ENCODE data around the gene SLC34A1.
"Not testable (repeated sequence)": the region's sequence is repeated elsewhere in the genome, so short reads cannot be mapped to it uniquely, and the experiment has no call there.

SLC34A1 gene

DNA sequence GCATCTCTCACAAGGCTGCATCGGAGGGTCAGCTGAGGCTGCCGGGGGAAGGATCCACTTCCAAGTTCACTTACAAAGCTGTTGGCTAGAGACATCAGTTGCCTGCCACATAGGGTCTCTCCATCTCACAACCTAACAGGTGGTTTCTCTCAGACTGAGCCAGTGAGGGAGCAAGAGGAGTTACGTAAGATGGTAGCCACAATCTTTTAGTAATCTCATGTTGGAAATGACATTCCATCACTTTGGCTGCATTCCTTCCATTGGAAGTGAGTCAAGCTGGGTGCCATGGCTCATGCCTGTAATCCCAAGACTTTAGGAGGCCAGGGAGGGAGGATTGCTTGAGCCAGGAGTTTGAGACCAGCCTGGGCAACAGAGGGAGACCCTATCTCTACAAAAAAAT, 34.8 kb downstream of the SLC34A1 start:
- Histone ChIP-seq H3K9me2 (replicated peaks; ENCODE audit: insufficient read depth, low read length) (no peaks in the 10 kb centered on the region), H3K4me2 (ENCODE audit: low read depth, low read length, poor library complexity, severe bottlenecking) (no peak overlapping the region), H3K27me3 (ENCODE audit: low read length) (no peaks in the 10 kb centered on the region), H3K4me3 (ENCODE audit: insufficient read depth, low read length, poor library complexity, severe bottlenecking) (no peak overlapping the region), H4K20me1 (ENCODE audit: low read depth, low read length) (no peaks in the 10 kb centered on the region), H2AFZ (ENCODE audit: low read depth, low read length, severe bottlenecking) (no peak overlapping the region), H3K36me3 (ENCODE audit: low read length) (no peaks in the 10 kb centered on the region), H3K27ac (ENCODE audit: low read depth, low read length) (no peak overlapping the region), H3K9ac (ENCODE audit: low read length) (no peak overlapping the region), H3K79me2 (ENCODE audit: insufficient read depth, low read length) (no peaks in the 10 kb centered on the region), H3F3A (ENCODE audit: insufficient read depth) (no peaks in the 10 kb centered on the region), H3K9me3 (ENCODE audit: insufficient read depth, low read length) (no peaks in the 10 kb centered on the region)
- TF ChIP-seq, protein P1, sequence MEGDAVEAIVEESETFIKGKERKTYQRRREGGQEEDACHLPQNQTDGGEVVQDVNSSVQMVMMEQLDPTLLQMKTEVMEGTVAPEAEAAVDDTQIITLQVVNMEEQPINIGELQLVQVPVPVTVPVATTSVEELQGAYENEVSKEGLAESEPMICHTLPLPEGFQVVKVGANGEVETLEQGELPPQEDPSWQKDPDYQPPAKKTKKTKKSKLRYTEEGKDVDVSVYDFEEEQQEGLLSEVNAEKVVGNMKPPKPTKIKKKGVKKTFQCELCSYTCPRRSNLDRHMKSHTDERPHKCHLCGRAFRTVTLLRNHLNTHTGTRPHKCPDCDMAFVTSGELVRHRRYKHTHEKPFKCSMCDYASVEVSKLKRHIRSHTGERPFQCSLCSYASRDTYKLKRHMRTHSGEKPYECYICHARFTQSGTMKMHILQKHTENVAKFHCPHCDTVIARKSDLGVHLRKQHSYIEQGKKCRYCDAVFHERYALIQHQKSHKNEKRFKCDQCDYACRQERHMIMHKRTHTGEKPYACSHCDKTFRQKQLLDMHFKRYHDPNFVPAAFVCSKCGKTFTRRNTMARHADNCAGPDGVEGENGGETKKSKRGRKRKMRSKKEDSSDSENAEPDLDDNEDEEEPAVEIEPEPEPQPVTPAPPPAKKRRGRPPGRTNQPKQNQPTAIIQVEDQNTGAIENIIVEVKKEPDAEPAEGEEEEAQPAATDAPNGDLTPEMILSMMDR (IDR thresholded peaks at IDR 0.05; ENCODE audit: insufficient read depth, low read length, poor library complexity, severe bottlenecking) = no peak
- no peak for TF ChIP-seq EZH2phosphoT487 (conservative IDR thresholded peaks at IDR 0.05; ENCODE audit: low read length)

DNA sequence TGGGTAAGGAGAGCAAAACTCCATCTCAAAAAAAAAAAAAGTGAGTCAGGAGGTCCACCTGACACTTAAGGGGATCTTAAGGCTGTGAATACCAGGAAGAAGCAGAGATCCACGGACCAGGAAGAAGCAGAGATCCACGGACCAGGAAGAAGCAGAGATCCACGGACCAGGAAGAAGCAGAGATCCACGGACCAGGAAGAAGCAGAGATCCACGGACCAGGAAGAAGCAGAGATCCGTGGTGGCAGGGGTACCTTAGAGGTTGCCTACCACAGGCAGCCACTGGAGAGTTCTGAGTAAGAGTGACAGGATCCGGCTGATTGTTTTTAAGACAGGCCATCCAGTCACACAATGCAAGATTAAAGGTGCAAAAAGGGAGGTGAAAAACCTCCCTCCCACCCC, 36.2 kb downstream of the SLC34A1 start:
- H3K4me3 ChIP-seq (ENCODE audit: insufficient read depth, low read length, poor library complexity, severe bottlenecking); H3K27me3 ChIP-seq (ENCODE audit: low read length); H3K9me2 ChIP-seq (replicated peaks; ENCODE audit: insufficient read depth, low read length); H2AFZ ChIP-seq (ENCODE audit: low read depth, low read length, severe bottlenecking); H3K4me2 ChIP-seq (ENCODE audit: low read depth, low read length, poor library complexity, severe bottlenecking); H3K9ac ChIP-seq (ENCODE audit: low read length); H3K27ac ChIP-seq (ENCODE audit: low read depth, low read length); H4K20me1 ChIP-seq (ENCODE audit: low read depth, low read length); H3K79me2 ChIP-seq (ENCODE audit: insufficient read depth, low read length); H3F3A ChIP-seq (ENCODE audit: insufficient read depth); H3K36me3 ChIP-seq (ENCODE audit: low read length); H3K9me3 ChIP-seq (ENCODE audit: insufficient read depth, low read length): not testable (repeated sequence)

DNA sequence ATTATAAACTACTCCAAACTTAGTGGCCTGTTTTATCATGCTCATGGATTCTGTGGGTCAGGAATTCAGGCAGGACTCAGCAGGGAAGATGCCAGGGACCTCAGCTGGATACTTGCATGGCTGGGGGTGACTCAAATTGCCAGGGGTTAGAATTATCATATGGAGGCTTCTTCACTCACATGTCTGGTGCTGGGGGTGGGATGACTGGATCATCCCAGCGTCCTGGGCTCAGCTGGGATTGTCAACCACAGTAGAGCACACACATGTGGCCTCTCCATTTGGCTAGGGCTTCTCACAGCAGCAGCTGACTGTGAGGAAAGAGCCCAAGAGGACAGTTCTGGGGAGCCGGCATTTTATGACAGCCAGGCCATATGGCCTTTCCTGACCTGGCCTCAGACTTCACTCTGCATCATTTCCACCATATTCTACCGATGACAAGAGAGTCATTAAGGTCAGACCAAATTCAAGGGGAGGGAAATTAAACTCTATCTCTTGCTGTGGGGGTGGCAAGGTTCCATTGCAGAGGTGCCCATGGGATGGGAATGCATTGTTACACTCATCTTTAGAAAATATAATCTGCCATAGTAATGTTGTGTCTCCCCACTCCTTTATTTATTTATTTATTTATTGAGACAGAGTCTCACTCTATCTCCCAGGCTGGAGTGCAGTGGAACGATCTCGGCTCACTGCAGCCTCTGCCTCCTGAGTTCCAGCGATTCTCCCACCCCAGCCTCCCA, 37.0 kb downstream of the SLC34A1 start:
- H3K27ac ChIP-seq (ENCODE audit: low read depth, low read length) = no peak overlapping the region
- no peaks in the 10 kb centered on the region for H3K36me3 ChIP-seq (ENCODE audit: low read length)
- H3K27me3 ChIP-seq (ENCODE audit: low read length) = no peaks in the 10 kb centered on the region
- H4K20me1 ChIP-seq (ENCODE audit: low read depth, low read length) = no peaks in the 10 kb centered on the region
- no peaks in the 10 kb centered on the region for H3F3A ChIP-seq (ENCODE audit: insufficient read depth)
- no peaks in the 10 kb centered on the region for H3K9me3 ChIP-seq (ENCODE audit: insufficient read depth, low read length)
- no peak overlapping the region for H2AFZ ChIP-seq (ENCODE audit: low read depth, low read length, severe bottlenecking)
- H3K9me2 ChIP-seq (replicated peaks; ENCODE audit: insufficient read depth, low read length) = no peaks in the 10 kb centered on the region
- no peak overlapping the region for H3K4me3 ChIP-seq (ENCODE audit: insufficient read depth, low read length, poor library complexity, severe bottlenecking)
- no peak overlapping the region for H3K9ac ChIP-seq (ENCODE audit: low read length)
- H3K79me2 ChIP-seq (ENCODE audit: insufficient read depth, low read length) = no peaks in the 10 kb centered on the region
- TF ChIP-seq, protein P1 (IDR thresholded peaks at IDR 0.05; ENCODE audit: insufficient read depth, low read length, poor library complexity, severe bottlenecking) = no peak
- TF ChIP-seq EZH2phosphoT487 (conservative IDR thresholded peaks at IDR 0.05; ENCODE audit: low read length) = no peak
- H3K4me2 ChIP-seq (ENCODE audit: low read depth, low read length, poor library complexity, severe bottlenecking) = no peak overlapping the region

DNA sequence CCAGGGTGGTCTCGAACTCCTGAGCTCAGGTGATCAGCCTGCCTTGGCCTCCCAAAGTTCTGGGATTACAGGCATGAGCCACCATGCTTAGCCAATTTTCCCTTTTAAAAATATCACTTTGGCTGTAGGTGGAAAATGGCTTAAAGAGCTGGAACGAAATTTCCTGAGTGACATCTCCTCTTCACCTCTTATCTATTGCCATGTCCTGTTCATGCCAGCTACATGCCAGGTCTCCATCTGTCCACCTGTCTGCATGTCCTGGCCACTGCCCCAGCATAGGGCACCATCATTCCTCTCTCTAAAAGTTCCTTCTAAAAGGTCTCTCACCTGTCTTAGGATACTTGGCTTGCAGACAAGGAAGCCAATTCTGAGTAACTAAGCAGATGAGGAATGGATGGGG, 39.4 kb downstream of the SLC34A1 start:
- TF ChIP-seq EZH2phosphoT487 (conservative IDR thresholded peaks at IDR 0.05; ENCODE audit: low read length) = no peak
- TF ChIP-seq, protein P1 (IDR thresholded peaks at IDR 0.05; ENCODE audit: insufficient read depth, low read length, poor library complexity, severe bottlenecking) = no peak
- H3K79me2 ChIP-seq (ENCODE audit: insufficient read depth, low read length) = peaks cover 18% of the 10 kb centered on the region

More for the DNA sequence above, 39.4 kb downstream of the SLC34A1 start:
- no peak overlapping the region for H3K4me2 ChIP-seq (ENCODE audit: low read depth, low read length, poor library complexity, severe bottlenecking)
- no peak overlapping the region for H2AFZ ChIP-seq (ENCODE audit: low read depth, low read length, severe bottlenecking)
- no peaks in the 10 kb centered on the region for H3K27me3 ChIP-seq (ENCODE audit: low read length)
- H3F3A ChIP-seq (ENCODE audit: insufficient read depth) = peaks cover 16% of the 10 kb centered on the region
- H3K4me3 ChIP-seq (ENCODE audit: insufficient read depth, low read length, poor library complexity, severe bottlenecking) = no peak overlapping the region
- H3K27ac ChIP-seq (ENCODE audit: low read depth, low read length) = no peak overlapping the region
- no peak overlapping the region for H3K9ac ChIP-seq (ENCODE audit: low read length)
- no peaks in the 10 kb centered on the region for H4K20me1 ChIP-seq (ENCODE audit: low read depth, low read length)
- H3K9me3 ChIP-seq (ENCODE audit: insufficient read depth, low read length) = no peaks in the 10 kb centered on the region
- no peaks in the 10 kb centered on the region for H3K9me2 ChIP-seq (replicated peaks; ENCODE audit: insufficient read depth, low read length)
- H3K36me3 ChIP-seq (ENCODE audit: low read length) = no peaks in the 10 kb centered on the region

Measured in SU-DHL-6 (cell line).